Panc1 (cell line): ENCODE results near the gene SCRN1. TPM values are rescaled to one million over a fixed set of nuclear protein-coding genes. Genes with fewer than 3 reads are reported as not detected.

Experiments used
- ATAC-seq: fragments of 200-7000 bp; cut with Tn5 transposase; 2 replicates; pipeline ENCODE4 v1.9.1; 2020; ENCODE audit warnings: mild to moderate bottlenecking, moderate library complexity
- BruUV-seq: library from RNA; stranded (reverse); fragments of 400-500 nt; replicated peaks from 2 replicates; lab custom pipeline; 2021; lab: Mats Ljungman, UMichigan
- CTCF ChIA-PET: fragments of 300-600 bp; sonication (Branson Sonifier 250); formaldehyde crosslinking; loops from one replicate; lab custom pipeline; 2022; ENCODE audit warnings: antibody characterized with exemption; lab: Charles Lee
- POLR2A ChIA-PET: fragments of 300-600 bp; sonication (Branson Sonifier 250); formaldehyde crosslinking; loops from one replicate; lab custom pipeline; 2022; ENCODE audit warnings: antibody characterized with exemption; lab: Charles Lee
- DNase-seq: peaks from one replicate; pipeline ENCODE4 v3.0.0-alpha.2; 2010; ENCODE audit warnings: low read depth, low spot score
- H3K27ac ChIP-seq: 2 replicates; pipeline ENCODE4 v1.5.1; 2011; ENCODE audit warnings: mild to moderate bottlenecking, low read length, inconsistent platforms
- H3K27me3 ChIP-seq: fragments of 200-500 bp; sonication (Bioruptor generic); 2 replicates; pipeline ENCODE4 v1.6.0; 2014; ENCODE audit warnings: low read length, inconsistent platforms; ENCODE audit not compliant: control insufficient read depth, insufficient read depth
- H3K36me3 ChIP-seq: fragments of 200-500 bp; sonication (Bioruptor generic); 2 replicates; pipeline ENCODE4 v1.5.1; 2014; ENCODE audit warnings: inconsistent platforms, mild to moderate bottlenecking, low read length, moderate library complexity; ENCODE audit not compliant: control insufficient read depth, insufficient read depth
- H3K4me1 ChIP-seq: 2 replicates; pipeline ENCODE4 v1.5.1; 2011; ENCODE audit warnings: inconsistent platforms, mild to moderate bottlenecking, low read length, moderate library complexity; ENCODE audit not compliant: control insufficient read depth, insufficient read depth
- H3K4me3 ChIP-seq, 2 experiments: 2 replicates each; pipeline ENCODE4 v1.5.1; 2011 to 2012; ENCODE audit warnings: low read depth in 2 of 2, low read length in 2 of 2, mild to moderate bottlenecking in 2 of 2, inconsistent platforms in 1 of 2, moderate library complexity in 1 of 2
- H3K9me3 ChIP-seq: fragments of 200-500 bp; sonication (Bioruptor generic); 2 replicates; pipeline ENCODE4 v1.5.1; 2014; ENCODE audit warnings: low read depth, mild to moderate bottlenecking, inconsistent platforms, low read length, moderate library complexity; ENCODE audit not compliant: control insufficient read depth, insufficient read depth
- CTCF ChIP-seq: fragments of 450-650 bp; IDR thresholded peaks from 2 replicates; pipeline ENCODE4 v1.5.1; 2017; ENCODE audit warnings: mild to moderate bottlenecking
- POLR2AphosphoS5 ChIP-seq: IDR thresholded peaks from 2 replicates; pipeline ENCODE4 v1.6.1; 2012; ENCODE audit warnings: mild to moderate bottlenecking, low read depth, low read length, moderate library complexity
- SIN3A ChIP-seq: IDR thresholded peaks from 2 replicates; pipeline ENCODE4 v1.6.1; 2012; ENCODE audit warnings: low read depth, mild to moderate bottlenecking, low read length, moderate library complexity, borderline replicate concordance; ENCODE audit not compliant: insufficient read depth
- TCF7L2 ChIP-seq: IDR thresholded peaks from 2 replicates; pipeline ENCODE4 v1.6.1; 2011; ENCODE audit warnings: mild to moderate bottlenecking, low read depth, low read length, inconsistent platforms
- in situ Hi-C: cut with HindIII; loops from 2 replicates; pipeline ENCODE4 v1.10.0; 2016; ENCODE audit warnings: low sequenced_read_pairs, low pct_unique_long_range_greater_than_20kb
- intact Hi-C: fragments of 100-400 bp; cut with micrococcal nuclease; formaldehyde crosslinking; loops from one replicate; pipeline ENCODE4 v1.10.0; 2022; ENCODE audit not compliant: unreplicated experiment
- total RNA-seq: library from RNA; stranded (reverse); gene quantifications from one replicate; pipeline ENCODE4 v1.2.1, GENCODE V29; 2021; ENCODE audit not compliant: unreplicated experiment
- TF ChIP-seq, protein P1 (sequence below), 2 experiments: IDR thresholded peaks; 2 replicates each; pipeline ENCODE4 v1.6.1; 2011 to 2012; ENCODE audit warnings: low read depth in 2 of 2, control low read depth in 1 of 2, low read length in 1 of 2, mild to moderate bottlenecking in 1 of 2, moderate library complexity in 1 of 2; ENCODE audit not compliant: insufficient read depth in 1 of 2

Gene SCRN1
- total RNA-seq, 1 experiment from 2014 or later = 189 TPM

DNA sequence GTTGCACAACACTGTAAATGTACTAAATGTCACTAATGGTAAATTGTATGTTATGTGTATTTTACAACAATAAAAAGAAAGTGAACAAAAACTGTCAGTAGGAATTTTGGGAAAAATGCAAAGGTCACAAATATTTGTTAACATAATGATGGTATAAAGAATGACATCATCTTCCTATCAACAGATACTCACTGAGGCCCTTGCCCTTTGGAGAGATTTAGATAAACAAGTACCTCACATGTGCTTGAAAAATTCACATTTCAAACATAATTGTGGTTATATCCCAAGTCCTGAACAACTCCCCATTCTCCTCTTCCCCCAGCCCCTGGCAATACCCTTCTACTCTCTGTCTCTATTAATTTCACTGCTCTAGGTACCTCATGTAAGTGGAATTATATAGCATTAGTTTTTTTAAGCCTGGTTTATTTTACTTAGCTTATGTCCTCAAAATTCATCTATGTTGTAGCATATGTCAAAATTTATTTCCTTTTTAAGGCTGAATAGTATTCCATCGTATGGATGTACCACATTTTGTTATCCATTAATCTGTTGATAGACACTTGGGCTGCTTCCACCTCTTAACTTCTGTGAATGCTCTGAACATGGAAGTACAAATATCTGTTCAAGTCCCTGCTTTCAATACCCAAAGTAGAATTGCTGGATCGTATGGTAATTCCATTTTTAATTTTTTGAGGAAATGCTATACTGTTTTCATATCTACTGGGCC is 92.8 kb downstream of the SCRN1 start:
- TF ChIP-seq CTCF (no peak), TCF7L2 (no peak), POLR2AphosphoS5 (no peak), SIN3A (no peak)
- TF ChIP-seq, protein P1, sequence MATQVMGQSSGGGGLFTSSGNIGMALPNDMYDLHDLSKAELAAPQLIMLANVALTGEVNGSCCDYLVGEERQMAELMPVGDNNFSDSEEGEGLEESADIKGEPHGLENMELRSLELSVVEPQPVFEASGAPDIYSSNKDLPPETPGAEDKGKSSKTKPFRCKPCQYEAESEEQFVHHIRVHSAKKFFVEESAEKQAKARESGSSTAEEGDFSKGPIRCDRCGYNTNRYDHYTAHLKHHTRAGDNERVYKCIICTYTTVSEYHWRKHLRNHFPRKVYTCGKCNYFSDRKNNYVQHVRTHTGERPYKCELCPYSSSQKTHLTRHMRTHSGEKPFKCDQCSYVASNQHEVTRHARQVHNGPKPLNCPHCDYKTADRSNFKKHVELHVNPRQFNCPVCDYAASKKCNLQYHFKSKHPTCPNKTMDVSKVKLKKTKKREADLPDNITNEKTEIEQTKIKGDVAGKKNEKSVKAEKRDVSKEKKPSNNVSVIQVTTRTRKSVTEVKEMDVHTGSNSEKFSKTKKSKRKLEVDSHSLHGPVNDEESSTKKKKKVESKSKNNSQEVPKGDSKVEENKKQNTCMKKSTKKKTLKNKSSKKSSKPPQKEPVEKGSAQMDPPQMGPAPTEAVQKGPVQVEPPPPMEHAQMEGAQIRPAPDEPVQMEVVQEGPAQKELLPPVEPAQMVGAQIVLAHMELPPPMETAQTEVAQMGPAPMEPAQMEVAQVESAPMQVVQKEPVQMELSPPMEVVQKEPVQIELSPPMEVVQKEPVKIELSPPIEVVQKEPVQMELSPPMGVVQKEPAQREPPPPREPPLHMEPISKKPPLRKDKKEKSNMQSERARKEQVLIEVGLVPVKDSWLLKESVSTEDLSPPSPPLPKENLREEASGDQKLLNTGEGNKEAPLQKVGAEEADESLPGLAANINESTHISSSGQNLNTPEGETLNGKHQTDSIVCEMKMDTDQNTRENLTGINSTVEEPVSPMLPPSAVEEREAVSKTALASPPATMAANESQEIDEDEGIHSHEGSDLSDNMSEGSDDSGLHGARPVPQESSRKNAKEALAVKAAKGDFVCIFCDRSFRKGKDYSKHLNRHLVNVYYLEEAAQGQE (IDR thresholded peaks at IDR 0.05; ENCODE audit: insufficient read depth in 1 of 2, low read depth in 2 of 2, low read length in 1 of 2) = no peak
- Histone ChIP-seq H3K27ac (no peak overlapping the region), H3K4me1 (no peaks in the 10 kb centered on the region), H3K27me3 (no peaks in the 10 kb centered on the region; the same call in 1 of the 2 replicates), H3K36me3 (no peaks in the 10 kb centered on the region), H3K4me3 (no peak overlapping the region), H3K9me3 (no peaks in the 10 kb centered on the region)
- DNase-seq (no peak), ATAC-seq (no peak)
- intact Hi-C loops = no loop called here
- POLR2A ChIA-PET = no interaction called here
- no TSS peak for BruUV-seq
- CTCF ChIA-PET = no interaction called here
- in situ Hi-C loops = no loop called here

- no TSS peak for BruUV-seq
- no peaks in the 10 kb centered on the region; the same call in 1 of the 2 replicates for H3K27me3 ChIP-seq
Observed at GRCh38 chr7:29895559-29895958, 94.0 kb downstream of the SCRN1 start.

More at GRCh38 chr7:29895559-29895958, 94.0 kb downstream of the SCRN1 start:
- in situ Hi-C loops (no loop called here), intact Hi-C loops (no loop called here)
- Histone ChIP-seq H3K27ac (no peak overlapping the region), H3K36me3 (no peaks in the 10 kb centered on the region), H3K4me3 (no peak overlapping the region), H3K4me1 (no peaks in the 10 kb centered on the region), H3K9me3 (no peaks in the 10 kb centered on the region)
- no peak for DNase-seq
- POLR2A ChIA-PET = interaction anchor here (0.6 kb wide), 1 partner anchor 117 kb away, joined by 3 read pairs; no protein-coding TSS in a partner anchor
- CTCF ChIA-PET = interaction anchor here (0.6 kb wide), 1 partner anchor 160 kb away, joined by 3 read pairs; no protein-coding TSS in a partner anchor
- ATAC-seq = no peak
- TF ChIP-seq CTCF = no peak
- TF ChIP-seq POLR2AphosphoS5 = no peak
- no peak for TF ChIP-seq SIN3A
- TF ChIP-seq, protein P1 (IDR thresholded peaks at IDR 0.05; ENCODE audit: insufficient read depth in 1 of 2, low read depth in 2 of 2, low read length in 1 of 2) = no peak
- no peak for TF ChIP-seq TCF7L2
